Vagina (tissue), 2 donors: Measurements from ENCODE around the gene CNTN5. TPM values are rescaled to one million over a fixed set of nuclear protein-coding genes. Genes with fewer than 3 reads are reported as not detected.

Experiments
- DNase-seq, 2 donors: peaks; one replicate each; pipeline ENCODE4 v3.0.0-alpha.2; 2017; ENCODE audit errors: extremely low spot score in 2 of 2
- H3K27ac ChIP-seq: fragments of 200-600 bp; sonication (generic); one replicate; pipeline ENCODE4 v1.5.1; 2019
- H3K27me3 ChIP-seq: fragments of 200-600 bp; sonication (generic); one replicate; pipeline ENCODE4 v1.5.1; 2019
- H3K36me3 ChIP-seq, 2 donors: fragments of 200-600 bp; sonication (generic); one replicate each; pipeline ENCODE4 v1.5.1; 2017 to 2019
- H3K4me1 ChIP-seq: fragments of 200-600 bp; sonication (generic); one replicate; pipeline ENCODE4 v1.5.1; 2019
- H3K4me3 ChIP-seq, 2 donors: fragments of 200-600 bp; sonication (generic); 1 replicate in 1 of 2; 2 replicates in 1 of 2; pipeline ENCODE4 v1.5.1; 2016 to 2019
- H3K9me3 ChIP-seq: fragments of 200-600 bp; sonication (generic); one replicate; pipeline ENCODE4 v1.5.1; 2019
- POLR2A ChIP-seq, 2 donors: fragments of 450-650 bp; IDR thresholded peaks; one replicate each; pipeline ENCODE4 v1.6.1; 2017; ENCODE audit warnings: antibody characterized with exemption in 2 of 2, mild to moderate bottlenecking in 2 of 2, moderate library complexity in 2 of 2
- POLR2AphosphoS5 ChIP-seq, 2 donors: sonication (generic); formaldehyde crosslinking; IDR thresholded peaks; one replicate each; pipeline ENCODE4 v1.9.0; 2017; ENCODE audit warnings: antibody characterized with exemption in 2 of 2, mild to moderate bottlenecking in 2 of 2, low read depth in 1 of 2; ENCODE audit not compliant: insufficient read depth in 1 of 2
- intact Hi-C: fragments of 100-400 bp; cut with DNase I; formaldehyde crosslinking; loops from one replicate; pipeline ENCODE4 v1.15.1; 2023
- total RNA-seq: library from RNA; depleted of rRNA; stranded (reverse); fragments of >200 nt; gene quantifications from one replicate; pipeline ENCODE4 v1.2.3, GENCODE V29; 2016
- TF ChIP-seq, protein P1 (sequence below), 3 experiments: fragments of 450-650 bp in 2 of 3; fragments of 200-600 bp in 1 of 3; sonication (generic) in 1 of 3; IDR thresholded peaks; one replicate each; pipeline ENCODE4 v1.5.1; 2017 to 2019; ENCODE audit warnings: antibody characterized with exemption in 3 of 3, mild to moderate bottlenecking in 2 of 3, moderate library complexity in 2 of 3

Gene CNTN5
- total RNA-seq, 1 donor from 2014 or later: 0.25 TPM

DNA sequence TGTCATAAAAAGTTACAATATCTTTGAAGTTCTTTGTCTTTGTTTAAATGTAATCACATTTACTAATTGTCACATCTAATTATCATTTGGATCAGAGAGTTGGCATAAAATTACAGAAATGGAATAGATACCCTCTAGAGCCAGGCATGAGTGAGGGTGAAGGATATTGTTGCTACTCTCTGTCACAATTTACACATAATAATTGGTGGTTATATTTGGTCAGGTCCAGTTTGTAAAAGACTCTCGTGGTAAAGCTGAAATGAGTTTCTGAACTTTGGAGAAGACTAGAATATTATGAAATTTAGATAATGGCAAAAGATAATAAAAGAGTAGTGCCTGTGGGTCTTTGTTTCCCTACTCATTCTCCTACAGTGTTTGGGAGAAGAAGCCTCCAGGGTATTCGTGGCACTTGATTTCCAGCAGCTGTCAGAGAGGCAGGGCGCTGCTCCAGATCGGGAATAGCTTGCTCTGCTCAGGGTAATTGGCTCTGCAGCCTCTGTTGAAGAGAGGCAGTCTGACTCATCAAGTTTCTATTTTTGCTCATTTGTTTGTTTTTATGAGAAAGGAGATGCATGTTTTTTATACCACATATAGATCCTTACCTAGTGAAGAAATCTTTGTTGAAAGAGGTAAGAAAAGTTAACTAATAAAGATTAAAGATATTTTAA, 349.9 kb downstream of the CNTN5 start:
- intact Hi-C loops: no loop called here
- TF ChIP-seq, protein P1, sequence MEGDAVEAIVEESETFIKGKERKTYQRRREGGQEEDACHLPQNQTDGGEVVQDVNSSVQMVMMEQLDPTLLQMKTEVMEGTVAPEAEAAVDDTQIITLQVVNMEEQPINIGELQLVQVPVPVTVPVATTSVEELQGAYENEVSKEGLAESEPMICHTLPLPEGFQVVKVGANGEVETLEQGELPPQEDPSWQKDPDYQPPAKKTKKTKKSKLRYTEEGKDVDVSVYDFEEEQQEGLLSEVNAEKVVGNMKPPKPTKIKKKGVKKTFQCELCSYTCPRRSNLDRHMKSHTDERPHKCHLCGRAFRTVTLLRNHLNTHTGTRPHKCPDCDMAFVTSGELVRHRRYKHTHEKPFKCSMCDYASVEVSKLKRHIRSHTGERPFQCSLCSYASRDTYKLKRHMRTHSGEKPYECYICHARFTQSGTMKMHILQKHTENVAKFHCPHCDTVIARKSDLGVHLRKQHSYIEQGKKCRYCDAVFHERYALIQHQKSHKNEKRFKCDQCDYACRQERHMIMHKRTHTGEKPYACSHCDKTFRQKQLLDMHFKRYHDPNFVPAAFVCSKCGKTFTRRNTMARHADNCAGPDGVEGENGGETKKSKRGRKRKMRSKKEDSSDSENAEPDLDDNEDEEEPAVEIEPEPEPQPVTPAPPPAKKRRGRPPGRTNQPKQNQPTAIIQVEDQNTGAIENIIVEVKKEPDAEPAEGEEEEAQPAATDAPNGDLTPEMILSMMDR (IDR thresholded peaks at IDR 0.05): no peak
- TF ChIP-seq POLR2A (IDR thresholded peaks at IDR 0.05): no peak
- TF ChIP-seq POLR2AphosphoS5 (IDR thresholded peaks at IDR 0.05; ENCODE audit: insufficient read depth in 1 of 2, low read depth in 1 of 2): no peak
- no peaks in the 10 kb centered on the region for H3K36me3 ChIP-seq
- no peak overlapping the region for H3K4me3 ChIP-seq
- H3K27me3 ChIP-seq: no peaks in the 10 kb centered on the region
- no peaks in the 10 kb centered on the region for H3K9me3 ChIP-seq
- DNase-seq: no peak
- H3K27ac ChIP-seq: no peak overlapping the region
- no peaks in the 10 kb centered on the region for H3K4me1 ChIP-seq

DNA sequence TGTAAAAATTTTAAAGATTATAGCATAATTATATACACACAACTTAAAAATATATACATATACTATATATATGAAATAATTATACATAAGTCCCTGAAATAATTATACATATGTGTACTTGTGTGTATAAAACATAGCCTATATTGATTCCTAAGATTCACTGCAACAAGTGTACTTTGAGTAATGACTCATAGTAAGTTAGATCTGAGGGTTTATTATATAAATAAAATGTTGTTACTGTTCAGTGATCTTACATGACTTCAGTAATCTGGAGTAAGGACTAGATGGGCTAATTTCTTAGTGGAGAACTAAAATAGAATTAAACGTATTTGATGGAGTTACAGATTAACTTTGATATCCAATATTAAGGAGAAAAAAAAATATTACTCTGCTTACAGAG, 350.5 kb downstream of the CNTN5 start:
- Histone ChIP-seq H3K4me3 (no peak overlapping the region), H3K27me3 (no peaks in the 10 kb centered on the region), H3K9me3 (no peaks in the 10 kb centered on the region), H3K27ac (no peak overlapping the region), H3K36me3 (no peaks in the 10 kb centered on the region), H3K4me1 (no peaks in the 10 kb centered on the region)
- DNase-seq: no peak
- intact Hi-C loops: no loop called here
- TF ChIP-seq, protein P1 (IDR thresholded peaks at IDR 0.05): no peak
- TF ChIP-seq POLR2A (IDR thresholded peaks at IDR 0.05): no peak

DNA sequence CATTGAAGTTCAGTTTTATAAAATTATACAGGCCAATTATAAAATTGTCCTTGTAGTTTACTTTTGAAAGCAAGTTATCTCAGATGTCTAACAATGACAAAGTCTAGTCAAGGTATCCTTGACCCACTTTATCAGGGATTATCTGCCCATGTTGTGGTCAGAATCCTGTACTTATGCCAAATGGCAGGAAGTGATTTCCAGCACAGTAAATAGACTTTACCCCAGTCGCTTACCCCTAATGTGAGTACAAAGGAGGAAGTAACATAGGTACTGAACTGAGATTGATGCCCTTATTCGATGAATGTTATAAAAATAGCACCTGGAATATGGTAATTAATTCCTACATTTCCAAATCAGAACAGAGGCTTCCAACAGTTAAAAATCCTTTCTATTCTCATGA, 355.7 kb downstream of the CNTN5 start:
- TF ChIP-seq, protein P1 (IDR thresholded peaks at IDR 0.05): no peak
- no peak for TF ChIP-seq POLR2AphosphoS5 (IDR thresholded peaks at IDR 0.05; ENCODE audit: insufficient read depth in 1 of 2, low read depth in 1 of 2)
- TF ChIP-seq POLR2A (IDR thresholded peaks at IDR 0.05): no peak
- Histone ChIP-seq H3K4me3 (no peak overlapping the region), H3K27ac (no peak overlapping the region), H3K9me3 (no peaks in the 10 kb centered on the region), H3K36me3 (no peaks in the 10 kb centered on the region), H3K4me1 (no peaks in the 10 kb centered on the region), H3K27me3 (no peaks in the 10 kb centered on the region)
- intact Hi-C loops: no loop called here
- no peak for DNase-seq

DNA sequence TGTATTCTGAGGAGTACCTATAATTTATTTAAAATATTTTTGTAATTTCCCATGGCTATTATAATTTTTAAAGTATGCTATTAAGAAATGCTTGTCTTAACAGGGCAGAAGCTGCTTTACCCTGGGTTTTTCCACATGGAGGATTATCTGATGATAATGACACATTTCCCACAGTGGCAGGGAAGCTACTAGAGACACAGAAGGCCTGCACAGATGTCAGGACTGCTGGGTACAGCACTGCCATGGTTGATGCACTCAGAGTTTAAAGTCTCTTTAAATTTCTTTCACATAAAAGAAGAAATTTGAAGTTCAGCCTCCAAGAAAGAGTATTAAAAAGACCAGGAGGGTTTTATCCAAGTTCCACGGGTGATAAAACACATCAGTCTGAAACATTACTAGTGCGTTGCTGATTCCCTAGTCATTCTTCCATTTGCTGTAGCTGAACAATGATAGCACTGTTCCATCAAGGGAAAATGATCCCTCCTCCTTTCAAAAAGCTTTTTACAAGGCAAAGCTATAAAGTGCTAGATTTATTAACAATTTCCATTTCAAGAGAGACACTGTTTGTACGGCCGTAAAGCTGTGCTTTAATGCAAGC, 363.0 kb downstream of the CNTN5 start:
- TF ChIP-seq POLR2A (IDR thresholded peaks at IDR 0.05) (no peak), POLR2AphosphoS5 (IDR thresholded peaks at IDR 0.05; ENCODE audit: insufficient read depth in 1 of 2, low read depth in 1 of 2) (no peak)
- TF ChIP-seq, protein P1 (IDR thresholded peaks at IDR 0.05): no peak
- Histone ChIP-seq H3K27me3 (no peaks in the 10 kb centered on the region), H3K36me3 (no peaks in the 10 kb centered on the region), H3K4me3 (no peak overlapping the region), H3K4me1 (no peaks in the 10 kb centered on the region), H3K27ac (no peak overlapping the region), H3K9me3 (no peaks in the 10 kb centered on the region)
- no peak for DNase-seq
- intact Hi-C loops: no loop called here

DNA sequence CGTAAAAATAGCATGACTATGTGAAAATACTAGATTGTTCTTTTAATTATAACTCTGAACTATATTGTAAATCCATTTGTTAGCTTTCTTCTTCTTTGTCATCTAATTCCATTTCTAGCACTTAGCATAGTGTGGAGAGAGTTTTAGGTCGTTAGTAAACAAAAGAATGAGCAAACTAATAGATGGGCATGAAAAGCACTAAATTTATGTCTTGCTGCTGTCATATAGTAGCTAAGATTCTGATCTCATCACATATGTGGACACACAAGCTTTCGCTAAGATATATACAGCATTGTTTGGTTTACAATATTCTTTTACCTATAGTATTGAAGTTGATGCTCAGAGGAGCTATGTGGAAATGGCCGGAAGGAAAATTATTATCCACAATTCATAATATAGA, 370.5 kb downstream of the CNTN5 start:
- TF ChIP-seq POLR2AphosphoS5 (IDR thresholded peaks at IDR 0.05; ENCODE audit: insufficient read depth in 1 of 2, low read depth in 1 of 2) (no peak), POLR2A (IDR thresholded peaks at IDR 0.05) (no peak)
- TF ChIP-seq, protein P1 (IDR thresholded peaks at IDR 0.05): no peak
- intact Hi-C loops: no loop called here

More for the DNA sequence above, 370.5 kb downstream of the CNTN5 start:
- no peaks in the 10 kb centered on the region for H3K27me3 ChIP-seq
- no peaks in the 10 kb centered on the region for H3K36me3 ChIP-seq
- no peak overlapping the region for H3K4me3 ChIP-seq
- H3K4me1 ChIP-seq: no peaks in the 10 kb centered on the region
- no peak for DNase-seq
- H3K9me3 ChIP-seq: no peaks in the 10 kb centered on the region
- H3K27ac ChIP-seq: no peak overlapping the region
